GM23338 (cell line): ENCODE data around the gene CNTN1.

Source experiments
- CTCF ChIP-seq, 2 experiments: fragments of 200-600 bp in 1 of 2; sonication (generic) in 1 of 2; conservative IDR thresholded peaks; 2 replicates each; pipeline versions ENCODE4 v1.5.1 to v1.6.1; 2016 to 2017; ENCODE audit warnings: antibody characterized with exemption in 2 of 2, low read depth in 2 of 2, mild to moderate bottlenecking in 2 of 2, moderate library complexity in 1 of 2
- ETS1 ChIP-seq: IDR thresholded peaks from 2 replicates; pipeline ENCODE4 v1.6.1; 2016; ENCODE audit warnings: antibody characterized with exemption
- REST ChIP-seq: IDR thresholded peaks from one replicate; pipeline ENCODE4 v1.6.1; 2018; ENCODE audit warnings: antibody characterized with exemption; ENCODE audit not compliant: unreplicated experiment

GRCh38 chr12:41100572-41100971, 408.3 kb downstream of the CNTN1 start:
- TF ChIP-seq CTCF (conservative IDR thresholded peaks at IDR 0.05; ENCODE audit: low read depth in 2 of 2) (no peak), REST (no peak), ETS1 (no peak)
